Muscle layer of duodenum (tissue), 2 donors: ENCODE data around the gene JPH2.

Source experiments
- H3K27ac ChIP-seq: one replicate; pipeline ENCODE4 v1.7.0; 2013; ENCODE audit warnings: mild to moderate bottlenecking, low read length
- H3K27me3 ChIP-seq: one replicate; pipeline ENCODE4 v1.7.0; 2013; ENCODE audit warnings: low read depth, mild to moderate bottlenecking, control low read depth, low read length
- H3K36me3 ChIP-seq, 2 donors: one replicate each; pipeline ENCODE4 v1.7.0; 2013; ENCODE audit warnings: low read length in 2 of 2, control low read depth in 1 of 2, mild to moderate bottlenecking in 1 of 2; ENCODE audit not compliant: insufficient read depth in 2 of 2, control insufficient read depth in 1 of 2
- H3K4me1 ChIP-seq, 2 donors: one replicate each; pipeline ENCODE4 v1.7.0; 2013; ENCODE audit warnings: low read length in 2 of 2, mild to moderate bottlenecking in 2 of 2, control low read depth in 1 of 2, moderate library complexity in 1 of 2; ENCODE audit not compliant: insufficient read depth in 2 of 2, control insufficient read depth in 1 of 2
- H3K4me3 ChIP-seq, 2 donors: one replicate each; pipeline ENCODE4 v1.7.0; 2013; ENCODE audit warnings: low read length in 2 of 2, low read depth in 1 of 2, mild to moderate bottlenecking in 1 of 2
- H3K9me3 ChIP-seq, 2 donors: one replicate each; pipeline ENCODE4 v1.7.0; 2013; ENCODE audit warnings: low read length in 2 of 2, control low read depth in 1 of 2, mild to moderate bottlenecking in 1 of 2; ENCODE audit not compliant: control insufficient read depth in 1 of 2
- donor health status: healthy.

JPH2 gene

GRCh38 chr20:44110816-44111568 lies 76.0 kb downstream of the JPH2 start:
- H3K4me1 ChIP-seq, result peaks cover 0 to 22% of the 10 kb centered on the region in 2 donors
- no peaks in the 10 kb centered on the region for H3K36me3 ChIP-seq
- no peak overlapping the region for H3K27ac ChIP-seq
- no peaks in the 10 kb centered on the region for H3K27me3 ChIP-seq
- H3K9me3 ChIP-seq, result peaks cover 4 to 9% of the 10 kb centered on the region in 2 donors
- H3K4me3 ChIP-seq, result no peak overlapping the region

GRCh38 chr20:44109951-44110361 lies 77.0 kb downstream of the JPH2 start:
- Histone ChIP-seq H3K4me3 (no peak overlapping the region), H3K36me3 (no peaks in the 10 kb centered on the region), H3K27me3 (no peaks in the 10 kb centered on the region), H3K4me1 (peaks cover 0 to 20% of the 10 kb centered on the region in 2 donors), H3K27ac (no peak overlapping the region), H3K9me3 (peaks cover 4 to 9% of the 10 kb centered on the region in 2 donors)

- H3K27ac ChIP-seq, result no peak overlapping the region
- H3K4me1 ChIP-seq, result peaks cover 0 to 2% of the 10 kb centered on the region in 2 donors
- no peaks in the 10 kb centered on the region for H3K36me3 ChIP-seq
- H3K27me3 ChIP-seq, result no peaks in the 10 kb centered on the region
- peaks cover 8 to 9% of the 10 kb centered on the region in 2 donors for H3K9me3 ChIP-seq
- no peak overlapping the region for H3K4me3 ChIP-seq
Measured at GRCh38 chr20:44106615-44107014, 80.4 kb downstream of the JPH2 start.

- Histone ChIP-seq H3K4me3 (no peak overlapping the region), H3K27me3 (no peaks in the 10 kb centered on the region), H3K9me3 (peaks cover 8 to 9% of the 10 kb centered on the region in 2 donors), H3K27ac (no peak overlapping the region), H3K36me3 (no peaks in the 10 kb centered on the region), H3K4me1 (no peaks in the 10 kb centered on the region)
Measured at GRCh38 chr20:44104798-44105517, 82.0 kb downstream of the JPH2 start.

GRCh38 chr20:44102582-44102981 lies 84.4 kb downstream of the JPH2 start:
- Histone ChIP-seq H3K9me3 (peaks cover 0 to 4% of the 10 kb centered on the region in 2 donors), H3K27me3 (no peaks in the 10 kb centered on the region), H3K4me1 (no peaks in the 10 kb centered on the region), H3K4me3 (no peak overlapping the region), H3K27ac (no peak overlapping the region), H3K36me3 (no peaks in the 10 kb centered on the region)

GRCh38 chr20:44099832-44100231 lies 87.2 kb downstream of the JPH2 start:
- H3K27ac ChIP-seq, result no peak overlapping the region

GRCh38 chr20:44098657-44099056 lies 88.3 kb downstream of the JPH2 start:
- Histone ChIP-seq H3K4me1 (no peaks in the 10 kb centered on the region), H3K27ac (no peak overlapping the region), H3K9me3 (peaks cover 0 to 4% of the 10 kb centered on the region in 2 donors), H3K27me3 (no peaks in the 10 kb centered on the region), H3K4me3 (no peak overlapping the region), H3K36me3 (no peaks in the 10 kb centered on the region)

More at GRCh38 chr20:44099832-44100231, 87.2 kb downstream of the JPH2 start:
- Histone ChIP-seq H3K36me3 (no peaks in the 10 kb centered on the region), H3K4me3 (no peak overlapping the region), H3K4me1 (no peaks in the 10 kb centered on the region), H3K9me3 (peaks cover 0 to 4% of the 10 kb centered on the region in 2 donors), H3K27me3 (no peaks in the 10 kb centered on the region)

- Histone ChIP-seq H3K27me3 (no peaks in the 10 kb centered on the region), H3K36me3 (no peaks in the 10 kb centered on the region)
Measured at GRCh38 chr20:44098256-44098630, 88.7 kb downstream of the JPH2 start.

GRCh38 chr20:44097521-44098255 lies 89.3 kb downstream of the JPH2 start:
- Histone ChIP-seq H3K36me3 (no peaks in the 10 kb centered on the region), H3K9me3 (no peaks in the 10 kb centered on the region), H3K27ac (no peak overlapping the region), H3K4me1 (no peaks in the 10 kb centered on the region), H3K4me3 (no peak overlapping the region), H3K27me3 (no peaks in the 10 kb centered on the region)

More at GRCh38 chr20:44098256-44098630, 88.7 kb downstream of the JPH2 start:
- Histone ChIP-seq H3K27ac (no peak overlapping the region), H3K4me1 (no peaks in the 10 kb centered on the region), H3K9me3 (peaks cover 0 to 4% of the 10 kb centered on the region in 2 donors), H3K4me3 (no peak overlapping the region)

GRCh38 chr20:44095831-44096230 lies 91.2 kb downstream of the JPH2 start:
- no peak overlapping the region for H3K27ac ChIP-seq
- H3K36me3 ChIP-seq, result no peaks in the 10 kb centered on the region
- H3K9me3 ChIP-seq, result no peaks in the 10 kb centered on the region
- no peaks in the 10 kb centered on the region for H3K27me3 ChIP-seq
- H3K4me1 ChIP-seq, result no peaks in the 10 kb centered on the region
- no peak overlapping the region for H3K4me3 ChIP-seq

GRCh38 chr20:44093249-44093582 lies 93.8 kb downstream of the JPH2 start:
- H3K9me3 ChIP-seq, result no peaks in the 10 kb centered on the region

More at GRCh38 chr20:44093249-44093582, 93.8 kb downstream of the JPH2 start:
- no peak overlapping the region for H3K27ac ChIP-seq
- no peak overlapping the region for H3K4me3 ChIP-seq
- H3K36me3 ChIP-seq, result no peaks in the 10 kb centered on the region
- H3K4me1 ChIP-seq, result no peaks in the 10 kb centered on the region
- H3K27me3 ChIP-seq, result no peaks in the 10 kb centered on the region
